Measurements from ENCODE around the gene ATP5MC3.
A peak's percentile ranks its signal among the peaks of the same experiment; 100 is the strongest.

ATP5MC3 gene

GRCh38 chr2:175195012-175195411 is 13.5 kb upstream of the ATP5MC3 start:
- Histone ChIP-seq H3K27me3 (ENCODE audit: insufficient read depth, low read length) (peaks cover 19% of the 10 kb centered on the region), H2AFZ (ENCODE audit: low read length, unreplicated experiment) (no peak overlapping the region), H3K4me1 (ENCODE audit: control insufficient read depth, insufficient read depth, low read length, unreplicated experiment) (no peaks in the 10 kb centered on the region), H3K27ac (ENCODE audit: low read depth, low read length) (no peak overlapping the region), H3K79me2 (ENCODE audit: control insufficient read depth, insufficient read depth, low read length, unreplicated experiment) (no peaks in the 10 kb centered on the region), H3K4me3 (ENCODE audit: low read depth, low read length) (no peak overlapping the region), H3K36me3 (ENCODE audit: insufficient read depth, low read length) (no peaks in the 10 kb centered on the region)

GRCh38 chr2:175188761-175189160 is 7.3 kb upstream of the ATP5MC3 start:
- no peak overlapping the region for H2AFZ ChIP-seq (ENCODE audit: low read length, unreplicated experiment)
- H3K4me1 ChIP-seq (ENCODE audit: control insufficient read depth, insufficient read depth, low read length, unreplicated experiment): no peaks in the 10 kb centered on the region
- no peaks in the 10 kb centered on the region for H3K36me3 ChIP-seq (ENCODE audit: insufficient read depth, low read length)
- no peak overlapping the region for H3K27ac ChIP-seq (ENCODE audit: low read depth, low read length)
- H3K4me3 ChIP-seq (ENCODE audit: low read depth, low read length): no peak overlapping the region
- no peaks in the 10 kb centered on the region; the same call in 1 of the 2 replicates for H3K27me3 ChIP-seq (ENCODE audit: insufficient read depth, low read length)
- H3K79me2 ChIP-seq (ENCODE audit: control insufficient read depth, insufficient read depth, low read length, unreplicated experiment): no peaks in the 10 kb centered on the region

GRCh38 chr2:175187378-175187777 is 5.9 kb upstream of the ATP5MC3 start:
- H3K27ac ChIP-seq (ENCODE audit: low read depth, low read length): no peak overlapping the region

GRCh38 chr2:175183674-175184073 is 2.2 kb upstream of the ATP5MC3 start:
- H3K36me3 ChIP-seq (ENCODE audit: insufficient read depth, low read length): peaks cover 9% of the 10 kb centered on the region; the same call in 1 of the 2 replicates

More at GRCh38 chr2:175187378-175187777, 5.9 kb upstream of the ATP5MC3 start:
- no peaks in the 10 kb centered on the region for H3K27me3 ChIP-seq (ENCODE audit: insufficient read depth, low read length)
- no peaks in the 10 kb centered on the region for H3K4me1 ChIP-seq (ENCODE audit: control insufficient read depth, insufficient read depth, low read length, unreplicated experiment)
- no peak overlapping the region for H3K4me3 ChIP-seq (ENCODE audit: low read depth, low read length)
- no peak overlapping the region for H2AFZ ChIP-seq (ENCODE audit: low read length, unreplicated experiment)
- no peaks in the 10 kb centered on the region for H3K79me2 ChIP-seq (ENCODE audit: control insufficient read depth, insufficient read depth, low read length, unreplicated experiment)
- no peaks in the 10 kb centered on the region for H3K36me3 ChIP-seq (ENCODE audit: insufficient read depth, low read length)

GRCh38 chr2:175181877-175182308 is 383 bp upstream of the ATP5MC3 start:
- Histone ChIP-seq H3K36me3 (ENCODE audit: insufficient read depth, low read length) (peaks cover 25% of the 10 kb centered on the region), H3K4me1 (ENCODE audit: control insufficient read depth, insufficient read depth, low read length, unreplicated experiment) (peaks cover 4% of the 10 kb centered on the region), H3K4me3 (ENCODE audit: low read depth, low read length) (peak overlapping the region; percentile 92), H2AFZ (ENCODE audit: low read length, unreplicated experiment) (peak overlapping the region; percentile 100), H3K27ac (ENCODE audit: low read depth, low read length) (peak overlapping the region; percentile 25), H3K27me3 (ENCODE audit: insufficient read depth, low read length) (no peaks in the 10 kb centered on the region), H3K79me2 (ENCODE audit: control insufficient read depth, insufficient read depth, low read length, unreplicated experiment) (peaks cover 41% of the 10 kb centered on the region)

More at GRCh38 chr2:175183674-175184073, 2.2 kb upstream of the ATP5MC3 start:
- Histone ChIP-seq H3K4me3 (ENCODE audit: low read depth, low read length) (no peak overlapping the region), H3K27me3 (ENCODE audit: insufficient read depth, low read length) (no peaks in the 10 kb centered on the region), H3K79me2 (ENCODE audit: control insufficient read depth, insufficient read depth, low read length, unreplicated experiment) (peaks cover 32% of the 10 kb centered on the region), H3K4me1 (ENCODE audit: control insufficient read depth, insufficient read depth, low read length, unreplicated experiment) (peaks cover 4% of the 10 kb centered on the region), H3K27ac (ENCODE audit: low read depth, low read length) (no peak overlapping the region), H2AFZ (ENCODE audit: low read length, unreplicated experiment) (no peak overlapping the region)

- H2AFZ ChIP-seq (ENCODE audit: low read length, unreplicated experiment): peak overlapping the region; percentile 100
- H3K4me3 ChIP-seq (ENCODE audit: low read depth, low read length): peak overlapping the region; percentile 92
- H3K27ac ChIP-seq (ENCODE audit: low read depth, low read length): peak overlapping the region; percentile 58
- H3K27me3 ChIP-seq (ENCODE audit: insufficient read depth, low read length): no peaks in the 10 kb centered on the region
- H3K4me1 ChIP-seq (ENCODE audit: control insufficient read depth, insufficient read depth, low read length, unreplicated experiment): peaks cover 13% of the 10 kb centered on the region
- peaks cover 30% of the 10 kb centered on the region for H3K36me3 ChIP-seq (ENCODE audit: insufficient read depth, low read length)
- peaks cover 41% of the 10 kb centered on the region for H3K79me2 ChIP-seq (ENCODE audit: control insufficient read depth, insufficient read depth, low read length, unreplicated experiment)
These were observed 808 bp downstream of the ATP5MC3 start for GRCh38 chr2:175180701-175181103.

- Histone ChIP-seq H2AFZ (ENCODE audit: low read length, unreplicated experiment) (no peak overlapping the region), H3K4me1 (ENCODE audit: control insufficient read depth, insufficient read depth, low read length, unreplicated experiment) (peaks cover 15% of the 10 kb centered on the region), H3K27ac (ENCODE audit: low read depth, low read length) (no peak overlapping the region), H3K27me3 (ENCODE audit: insufficient read depth, low read length) (no peaks in the 10 kb centered on the region), H3K79me2 (ENCODE audit: control insufficient read depth, insufficient read depth, low read length, unreplicated experiment) (peaks cover 35% of the 10 kb centered on the region), H3K4me3 (ENCODE audit: low read depth, low read length) (no peak overlapping the region), H3K36me3 (ENCODE audit: insufficient read depth, low read length) (peaks cover 30% of the 10 kb centered on the region)
These were observed 4.9 kb downstream of the ATP5MC3 start for GRCh38 chr2:175176624-175177023.

GRCh38 chr2:175175896-175176295 is 5.6 kb downstream of the ATP5MC3 start:
- Histone ChIP-seq H3K4me3 (ENCODE audit: low read depth, low read length) (no peak overlapping the region), H3K4me1 (ENCODE audit: control insufficient read depth, insufficient read depth, low read length, unreplicated experiment) (peaks cover 15% of the 10 kb centered on the region), H3K27me3 (ENCODE audit: insufficient read depth, low read length) (no peaks in the 10 kb centered on the region), H2AFZ (ENCODE audit: low read length, unreplicated experiment) (no peak overlapping the region), H3K27ac (ENCODE audit: low read depth, low read length) (no peak overlapping the region), H3K36me3 (ENCODE audit: insufficient read depth, low read length) (peaks cover 30% of the 10 kb centered on the region), H3K79me2 (ENCODE audit: control insufficient read depth, insufficient read depth, low read length, unreplicated experiment) (peaks cover 28% of the 10 kb centered on the region)

GRCh38 chr2:175175320-175175719 is 6.2 kb downstream of the ATP5MC3 start:
- Histone ChIP-seq H3K27me3 (ENCODE audit: insufficient read depth, low read length) (no peaks in the 10 kb centered on the region), H2AFZ (ENCODE audit: low read length, unreplicated experiment) (no peak overlapping the region), H3K36me3 (ENCODE audit: insufficient read depth, low read length) (peaks cover 30% of the 10 kb centered on the region), H3K4me1 (ENCODE audit: control insufficient read depth, insufficient read depth, low read length, unreplicated experiment) (peaks cover 14% of the 10 kb centered on the region), H3K4me3 (ENCODE audit: low read depth, low read length) (no peak overlapping the region), H3K27ac (ENCODE audit: low read depth, low read length) (no peak overlapping the region), H3K79me2 (ENCODE audit: control insufficient read depth, insufficient read depth, low read length, unreplicated experiment) (peaks cover 22% of the 10 kb centered on the region)

GRCh38 chr2:175170659-175171304 is 10.7 kb downstream of the ATP5MC3 start:
- H3K4me3 ChIP-seq (ENCODE audit: low read depth, low read length): no peak overlapping the region
- no peak overlapping the region for H2AFZ ChIP-seq (ENCODE audit: low read length, unreplicated experiment)
- no peaks in the 10 kb centered on the region for H3K27me3 ChIP-seq (ENCODE audit: insufficient read depth, low read length)

GRCh38 chr2:175169191-175169590 is 12.3 kb downstream of the ATP5MC3 start:
- no peak overlapping the region for H3K27ac ChIP-seq (ENCODE audit: low read depth, low read length)
- peaks cover 38% of the 10 kb centered on the region for H3K79me2 ChIP-seq (ENCODE audit: control insufficient read depth, insufficient read depth, low read length, unreplicated experiment)
- H3K36me3 ChIP-seq (ENCODE audit: insufficient read depth, low read length): no peaks in the 10 kb centered on the region
- peak overlapping the region; percentile 89 for H3K4me3 ChIP-seq (ENCODE audit: low read depth, low read length)
- H3K27me3 ChIP-seq (ENCODE audit: insufficient read depth, low read length): no peaks in the 10 kb centered on the region
- H3K4me1 ChIP-seq (ENCODE audit: control insufficient read depth, insufficient read depth, low read length, unreplicated experiment): peaks cover 15% of the 10 kb centered on the region
- H2AFZ ChIP-seq (ENCODE audit: low read length, unreplicated experiment): no peak overlapping the region

More at GRCh38 chr2:175170659-175171304, 10.7 kb downstream of the ATP5MC3 start:
- Histone ChIP-seq H3K4me1 (ENCODE audit: control insufficient read depth, insufficient read depth, low read length, unreplicated experiment) (peaks cover 13% of the 10 kb centered on the region), H3K36me3 (ENCODE audit: insufficient read depth, low read length) (no peaks in the 10 kb centered on the region), H3K79me2 (ENCODE audit: control insufficient read depth, insufficient read depth, low read length, unreplicated experiment) (peaks cover 22% of the 10 kb centered on the region), H3K27ac (ENCODE audit: low read depth, low read length) (no peak overlapping the region)

Data from ACC112 (cell line).